Fibroblast of lung (primary cell): ENCODE data around the gene LRMDA. TPM values are rescaled to one million over a fixed set of nuclear protein-coding genes. Genes with fewer than 3 reads are reported as not detected.
A peak's percentile ranks its signal among the peaks of the same experiment; 100 is the strongest.

Source experiments
- DNase-seq, 2 donors: peaks; one replicate each; pipeline versions ENCODE4 v3.0.0 to v3.0.0-alpha.2; 2010; ENCODE audit warnings: low read depth in 2 of 2
- H2AFZ ChIP-seq: 2 replicates; pipeline ENCODE4 v1.5.1; 2012; ENCODE audit warnings: low read length, control low read depth, inconsistent platforms
- H3K27ac ChIP-seq: 2 replicates; pipeline ENCODE4 v1.5.1; 2011; ENCODE audit warnings: low read length, control low read depth; ENCODE audit not compliant: insufficient read depth
- H3K27me3 ChIP-seq: 2 replicates; pipeline ENCODE4 v1.5.1; 2011; ENCODE audit warnings: mild to moderate bottlenecking, low read length; ENCODE audit not compliant: control insufficient read depth, insufficient read depth
- H3K36me3 ChIP-seq: 2 replicates; pipeline ENCODE4 v1.5.1; 2011; ENCODE audit warnings: low read length; ENCODE audit not compliant: control insufficient read depth, insufficient read depth
- H3K4me1 ChIP-seq: 2 replicates; pipeline ENCODE4 v1.5.1; 2011; ENCODE audit warnings: low read length; ENCODE audit not compliant: control insufficient read depth, insufficient read depth; ENCODE audit errors: extremely low read depth
- H3K4me2 ChIP-seq: 2 replicates; pipeline ENCODE4 v1.5.1; 2011; ENCODE audit warnings: low read length, control low read depth; ENCODE audit not compliant: insufficient read depth; ENCODE audit errors: extremely low read depth
- H3K4me3 ChIP-seq, 4 experiments: fragments of 200-600 bp in 1 of 4; sonication (generic) in 1 of 4; replicated peaks in 1 of 4; 2 replicates each; pipeline ENCODE4 v1.5.1; 2011 to 2016; ENCODE audit warnings: low read length in 4 of 4, low read depth in 3 of 4, mild to moderate bottlenecking in 3 of 4, control low read depth in 2 of 4, inconsistent platforms in 1 of 4, mixed read lengths in 1 of 4; ENCODE audit not compliant: insufficient read depth in 1 of 4; ENCODE audit errors: control extremely low read depth in 1 of 4
- H3K79me2 ChIP-seq: 2 replicates; pipeline ENCODE4 v1.5.1; 2012; ENCODE audit warnings: mild to moderate bottlenecking, low read length, inconsistent platforms; ENCODE audit not compliant: control insufficient read depth, insufficient read depth
- H3K9ac ChIP-seq: 2 replicates; pipeline ENCODE4 v1.5.1; 2011; ENCODE audit warnings: mild to moderate bottlenecking, low read length, control low read depth; ENCODE audit not compliant: insufficient read depth
- H3K9me3 ChIP-seq: 2 replicates; pipeline ENCODE4 v1.5.1; 2012; ENCODE audit warnings: low read depth, low read length; ENCODE audit not compliant: control insufficient read depth, insufficient read depth
- H4K20me1 ChIP-seq: 2 replicates; pipeline ENCODE4 v1.5.1; 2011; ENCODE audit warnings: low read length; ENCODE audit not compliant: control insufficient read depth, insufficient read depth; ENCODE audit errors: extremely low read depth
- CTCF ChIP-seq, 2 donors: IDR thresholded peaks in 1 of 2; conservative IDR thresholded peaks in 1 of 2; 1 replicate in 1 of 2; 2 replicates in 1 of 2; pipeline ENCODE4 v1.5.1; 2011 to 2012; ENCODE audit warnings: low read length in 2 of 2, control low read depth in 1 of 2, inconsistent platforms in 1 of 2, low read depth in 1 of 2, mild to moderate bottlenecking in 1 of 2
- EZH2 ChIP-seq: IDR thresholded peaks from 2 replicates; pipeline ENCODE4 v1.5.1; 2012; ENCODE audit warnings: low read length, control low read depth, mild to moderate bottlenecking; ENCODE audit errors: missing control alignments
- polyA plus RNA-seq, 2 donors: library from polyadenylated mRNA; depleted of rRNA in 1 of 2; stranded (reverse) in 1 of 2; unstranded in 1 of 2; fragments of >200 nt; gene quantifications; 2 replicates each; pipeline ENCODE4 v1.2.1, GENCODE V29; 2011 to 2012; ENCODE audit warnings: missing spikeins in 1 of 2
- total RNA-seq: library from RNA; depleted of rRNA; stranded (reverse); fragments of >200 nt; gene quantifications from 2 replicates; pipeline ENCODE4 v1.2.1, GENCODE V29; 2014

LRMDA gene
- total and polyA plus RNA-seq, 2 donors (not counting 1 experiment from before 2014, with no cell fraction given), result 1.7 to 2.0 TPM

DNA sequence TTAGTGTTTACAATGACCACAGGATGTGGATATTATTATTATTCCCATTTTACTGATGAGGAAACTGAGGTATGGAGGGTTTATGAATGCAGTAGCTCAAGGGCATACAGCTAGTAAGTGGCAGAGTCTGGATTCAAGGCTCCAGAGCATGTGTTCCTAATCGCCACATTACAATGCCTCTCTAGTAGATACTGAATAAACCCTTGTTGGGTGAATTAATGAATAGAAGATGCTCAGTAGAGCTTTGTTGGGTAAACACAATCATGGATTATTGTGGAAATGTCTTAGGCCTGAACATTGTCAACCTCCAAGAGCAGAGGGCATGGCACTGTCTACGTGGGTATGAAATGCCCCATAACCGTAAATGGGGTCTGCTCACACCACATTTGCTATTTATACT, 545.3 kb downstream of the LRMDA start:
- H3K9ac ChIP-seq, result no peak overlapping the region
- H4K20me1 ChIP-seq, result no peaks in the 10 kb centered on the region
- H3K27me3 ChIP-seq, result no peaks in the 10 kb centered on the region
- no peak for DNase-seq
- H3K79me2 ChIP-seq, result no peaks in the 10 kb centered on the region
- H3K27ac ChIP-seq, result no peak overlapping the region
- no peaks in the 10 kb centered on the region for H3K4me1 ChIP-seq
- no peaks in the 10 kb centered on the region for H3K9me3 ChIP-seq
- H3K36me3 ChIP-seq, result no peaks in the 10 kb centered on the region
- H2AFZ ChIP-seq, result no peak overlapping the region
- H3K4me3 ChIP-seq, result no peak overlapping the region
- no peak for TF ChIP-seq CTCF (conservative IDR thresholded peaks at IDR 0.05 in 1 of 2, IDR thresholded peaks at IDR 0.05 in 1 of 2; ENCODE audit: low read depth in 1 of 2, low read length in 2 of 2)
- TF ChIP-seq EZH2, result no peak
- H3K4me2 ChIP-seq, result no peak overlapping the region

DNA sequence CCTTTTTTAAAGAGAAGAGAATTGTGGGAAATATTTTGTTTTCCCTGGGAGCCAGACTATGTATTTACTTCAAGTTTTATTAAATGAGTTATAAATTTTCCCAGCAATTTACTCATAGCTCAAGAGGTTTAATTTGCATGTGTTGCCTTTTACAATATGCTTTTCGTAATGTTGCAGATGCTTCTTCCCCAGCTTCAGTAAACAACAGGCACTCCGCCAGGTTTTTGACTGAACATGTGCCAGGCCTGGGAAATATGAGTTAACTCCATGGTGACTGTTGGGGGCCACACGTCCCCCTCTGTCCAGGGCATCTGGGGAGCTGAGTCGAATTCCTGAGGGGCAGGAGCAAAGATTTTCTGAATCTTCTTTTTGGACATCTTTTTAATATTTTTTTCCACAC, 545.7 kb downstream of the LRMDA start:
- no peaks in the 10 kb centered on the region for H4K20me1 ChIP-seq
- H3K9ac ChIP-seq, result no peak overlapping the region
- H3K27me3 ChIP-seq, result no peaks in the 10 kb centered on the region
- H3K4me3 ChIP-seq, result no peak overlapping the region
- no peak overlapping the region for H3K4me2 ChIP-seq
- H3K4me1 ChIP-seq, result no peaks in the 10 kb centered on the region
- no peak overlapping the region for H2AFZ ChIP-seq
- H3K36me3 ChIP-seq, result no peaks in the 10 kb centered on the region
- TF ChIP-seq CTCF (conservative IDR thresholded peaks at IDR 0.05 in 1 of 2, IDR thresholded peaks at IDR 0.05 in 1 of 2; ENCODE audit: low read depth in 1 of 2, low read length in 2 of 2) (no peak), EZH2 (no peak)
- H3K9me3 ChIP-seq, result no peaks in the 10 kb centered on the region
- H3K79me2 ChIP-seq, result no peaks in the 10 kb centered on the region
- peak in 1 of 2 donors; percentile 15 for DNase-seq
- H3K27ac ChIP-seq, result no peak overlapping the region

DNA sequence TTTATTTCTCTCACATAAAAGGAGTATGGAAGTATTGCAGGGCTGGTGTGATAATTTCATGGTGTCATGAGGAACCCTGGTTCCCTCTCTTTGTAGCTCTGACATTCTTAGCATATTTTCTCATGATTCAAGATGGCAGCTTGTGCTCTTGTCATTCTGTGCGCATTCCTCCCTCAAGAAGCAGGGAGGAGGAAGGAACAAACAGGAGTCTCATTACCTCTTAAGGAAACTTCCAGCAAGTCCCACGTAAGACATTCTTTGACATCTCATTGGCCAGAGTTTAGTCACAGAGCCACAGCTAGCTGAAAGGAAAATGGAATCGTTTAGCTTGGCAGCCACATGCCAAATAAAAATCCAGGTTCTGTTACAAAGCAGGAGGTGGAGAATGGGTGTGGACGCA, 546.8 kb downstream of the LRMDA start:
- TF ChIP-seq CTCF (conservative IDR thresholded peaks at IDR 0.05 in 1 of 2, IDR thresholded peaks at IDR 0.05 in 1 of 2; ENCODE audit: low read depth in 1 of 2, low read length in 2 of 2), result no peak
- TF ChIP-seq EZH2, result no peak
- Histone ChIP-seq H3K27me3 (no peaks in the 10 kb centered on the region), H3K9ac (no peak overlapping the region), H3K4me3 (no peak overlapping the region), H3K36me3 (no peaks in the 10 kb centered on the region), H3K27ac (no peak overlapping the region), H3K9me3 (no peaks in the 10 kb centered on the region), H3K79me2 (no peaks in the 10 kb centered on the region), H2AFZ (no peak overlapping the region), H3K4me1 (no peaks in the 10 kb centered on the region), H3K4me2 (no peak overlapping the region), H4K20me1 (no peaks in the 10 kb centered on the region)
- peak; percentile 11 to 59 for DNase-seq
